Skin of body (tissue), 2 donors: ENCODE data around the gene ZBTB34. TPM values are rescaled to one million over a fixed set of nuclear protein-coding genes. Genes with fewer than 3 reads are reported as not detected.
"Not testable (repeated sequence)": the region's sequence is repeated elsewhere in the genome, so short reads cannot be mapped to it uniquely, and the experiment has no call there.

Experiments
- DNase-seq: peaks from one replicate; lab custom pipeline; 2025; lab: John Stamatoyannopoulos, UW
- total RNA-seq: library from RNA; depleted of rRNA; stranded (reverse); fragments of >200 nt; gene quantifications from one replicate; pipeline ENCODE4 v1.2.3, GENCODE V29; 2014

Gene ZBTB34
- total RNA-seq: 19.3 TPM

GRCh38 chr9:126860077-126860756, at the start of gene ZBTB34:
Gene ZBTB34, plus strand, starts transcription at chr9:126860639. Its CDS starts 18,761 bp downstream, at chr9:126879400.
- peak; percentile 27 for DNase-seq

- DNase-seq: no peak
Measured at GRCh38 chr9:126813072-126813471, 47.4 kb upstream of the ZBTB34 start.

- DNase-seq: no peak
Measured at GRCh38 chr9:126814091-126814490, 46.3 kb upstream of the ZBTB34 start.

GRCh38 chr9:126817615-126818014, 42.8 kb upstream of the ZBTB34 start:
- DNase-seq: not testable (repeated sequence)

GRCh38 chr9:126818482-126818881, 42.0 kb upstream of the ZBTB34 start:
- no peak for DNase-seq

- DNase-seq: no peak
Measured at GRCh38 chr9:126819482-126819881, 41.0 kb upstream of the ZBTB34 start.

GRCh38 chr9:126822278-126822677, 38.2 kb upstream of the ZBTB34 start:
- DNase-seq: no peak

GRCh38 chr9:126822873-126823272, 37.6 kb upstream of the ZBTB34 start:
- DNase-seq: no peak

GRCh38 chr9:126824052-126824451, 36.4 kb upstream of the ZBTB34 start:
- DNase-seq: not testable (repeated sequence)

GRCh38 chr9:126827227-126827626, 33.2 kb upstream of the ZBTB34 start:
- no peak for DNase-seq

- no peak for DNase-seq
Measured at GRCh38 chr9:126829035-126829434, 31.4 kb upstream of the ZBTB34 start.

GRCh38 chr9:126830827-126831226, 29.6 kb upstream of the ZBTB34 start:
- DNase-seq: no peak

GRCh38 chr9:126832440-126832839, 28.0 kb upstream of the ZBTB34 start:
- DNase-seq: no peak

GRCh38 chr9:126833020-126833419, 27.4 kb upstream of the ZBTB34 start:
- DNase-seq: no peak

GRCh38 chr9:126833710-126834345, 26.6 kb upstream of the ZBTB34 start:
- no peak for DNase-seq

- DNase-seq: no peak
Measured at GRCh38 chr9:126834672-126835071, 25.8 kb upstream of the ZBTB34 start.

GRCh38 chr9:126836216-126836615, 24.2 kb upstream of the ZBTB34 start:
- DNase-seq: no peak

- no peak for DNase-seq
Measured at GRCh38 chr9:126838055-126838811, 22.2 kb upstream of the ZBTB34 start.

GRCh38 chr9:126838895-126839294, 21.5 kb upstream of the ZBTB34 start:
- no peak for DNase-seq

- DNase-seq: no peak
Measured at GRCh38 chr9:126839301-126839700, 21.1 kb upstream of the ZBTB34 start.

GRCh38 chr9:126842220-126842842, 18.1 kb upstream of the ZBTB34 start:
- no peak for DNase-seq
